ENCODE results near the gene TENM4. TPM values are rescaled to one million over a fixed set of nuclear protein-coding genes. Genes with fewer than 3 reads are reported as not detected.

The TENM4 gene
- total and polyA plus RNA-seq, 10 of the 15 experiments (the other 5 are each of a cell fraction or from before 2014, with no cell fraction given) = 0.03 to 0.12 (median 0.06) TPM; not detected in 7

GRCh38 chr11:78731027-78731426, 709.8 kb downstream of the TENM4 start:
- POLR2A ChIA-PET = no interaction called here

More at GRCh38 chr11:78731027-78731426, 709.8 kb downstream of the TENM4 start:
- CTCF ChIA-PET = interaction anchor here (1.0 kb wide), 1 partner anchor 16 kb away, joined by 5 read pairs; no protein-coding TSS in a partner anchor
- Histone ChIP-seq H3K27ac (ENCODE audit: control insufficient read depth, insufficient read depth) (no peak overlapping the region), H3K9ac (ENCODE audit: control insufficient read depth, insufficient read depth, low read length) (no peak overlapping the region), H3K4me3 (no peak overlapping the region), H3K36me3 (ENCODE audit: control insufficient read depth in 2 of 2, insufficient read depth in 2 of 2, low read length in 1 of 2) (no peaks in the 10 kb centered on the region), H3K27me3 (replicated peaks in 1 of 2; ENCODE audit: control insufficient read depth in 2 of 2, insufficient read depth in 2 of 2, low read length in 1 of 2) (no peaks in the 10 kb centered on the region; a peak in 2 of 4 replicates), H3K79me2 (ENCODE audit: control insufficient read depth, insufficient read depth, low read length) (no peaks in the 10 kb centered on the region), H4K20me1 (ENCODE audit: control insufficient read depth, insufficient read depth) (no peaks in the 10 kb centered on the region), H2AFZ (ENCODE audit: control insufficient read depth, low read depth, low read length) (no peak overlapping the region), H3K9me3 (replicated peaks; ENCODE audit: control insufficient read depth, insufficient read depth, low read length) (no peaks in the 10 kb centered on the region), H3K4me2 (ENCODE audit: control insufficient read depth, insufficient read depth) (no peak overlapping the region), H3K4me1 (ENCODE audit: control insufficient read depth, insufficient read depth, low read length) (no peaks in the 10 kb centered on the region)
- intact Hi-C loops (cut with micrococcal nuclease; ENCODE audit: unreplicated experiment) (no loop called here), in situ Hi-C loops (cut with MboI) (no loop called here)
- RAD21 ChIA-PET (ENCODE audit: unreplicated experiment) = no interaction called here
- WGBS (ENCODE audit: insufficient coverage, insufficient replicate concordance, low lambda C conversion rate, missing lambda C conversion rate) = 37% methylated on average over 5 of the region's 5 CpGs
- ATAC-seq (no peak), FAIRE-seq (no peak), DNase-seq (ENCODE audit: low read depth, low spot score) (no peak)
- SMC1A ChIA-PET (ENCODE audit: uncharacterized antibody, unreplicated experiment) = no interaction called here
- TF ChIP-seq NFYA (IDR thresholded peaks at IDR 0.05; ENCODE audit: borderline replicate concordance, low read depth, low read length) (no peak), GATAD2B (conservative IDR thresholded peaks at IDR 0.05; ENCODE audit: low read depth) (no peak), MLLT1 (IDR thresholded peaks at IDR 0.05) (no peak), USF2 (IDR thresholded peaks at IDR 0.05; ENCODE audit: borderline replicate concordance, low read depth, low read length) (no peak), HDGF (IDR thresholded peaks at IDR 0.05) (no peak), TBL1XR1 (IDR thresholded peaks at IDR 0.05; ENCODE audit: low read depth, low read length) (no peak), NFXL1 (IDR thresholded peaks at IDR 0.05; ENCODE audit: borderline replicate concordance) (no peak), EED (IDR thresholded peaks at IDR 0.05; ENCODE audit: low read depth) (no peak), ZNF274 (IDR thresholded peaks at IDR 0.05; ENCODE audit: insufficient read depth, insufficient read length) (no peak), NFIC (IDR thresholded peaks at IDR 0.05; ENCODE audit: low read depth, low read length) (no peak), CHD1 (IDR thresholded peaks at IDR 0.05; ENCODE audit: low read depth, low read length) (no peak), POLR2AphosphoS5 (IDR thresholded peaks at IDR 0.05; ENCODE audit: low read length) (no peak)
- TF ChIP-seq, protein P1, sequence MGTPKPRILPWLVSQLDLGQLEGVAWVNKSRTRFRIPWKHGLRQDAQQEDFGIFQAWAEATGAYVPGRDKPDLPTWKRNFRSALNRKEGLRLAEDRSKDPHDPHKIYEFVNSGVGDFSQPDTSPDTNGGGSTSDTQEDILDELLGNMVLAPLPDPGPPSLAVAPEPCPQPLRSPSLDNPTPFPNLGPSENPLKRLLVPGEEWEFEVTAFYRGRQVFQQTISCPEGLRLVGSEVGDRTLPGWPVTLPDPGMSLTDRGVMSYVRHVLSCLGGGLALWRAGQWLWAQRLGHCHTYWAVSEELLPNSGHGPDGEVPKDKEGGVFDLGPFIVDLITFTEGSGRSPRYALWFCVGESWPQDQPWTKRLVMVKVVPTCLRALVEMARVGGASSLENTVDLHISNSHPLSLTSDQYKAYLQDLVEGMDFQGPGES (IDR thresholded peaks at IDR 0.05) = no peak
- TF ChIP-seq, protein P2, sequence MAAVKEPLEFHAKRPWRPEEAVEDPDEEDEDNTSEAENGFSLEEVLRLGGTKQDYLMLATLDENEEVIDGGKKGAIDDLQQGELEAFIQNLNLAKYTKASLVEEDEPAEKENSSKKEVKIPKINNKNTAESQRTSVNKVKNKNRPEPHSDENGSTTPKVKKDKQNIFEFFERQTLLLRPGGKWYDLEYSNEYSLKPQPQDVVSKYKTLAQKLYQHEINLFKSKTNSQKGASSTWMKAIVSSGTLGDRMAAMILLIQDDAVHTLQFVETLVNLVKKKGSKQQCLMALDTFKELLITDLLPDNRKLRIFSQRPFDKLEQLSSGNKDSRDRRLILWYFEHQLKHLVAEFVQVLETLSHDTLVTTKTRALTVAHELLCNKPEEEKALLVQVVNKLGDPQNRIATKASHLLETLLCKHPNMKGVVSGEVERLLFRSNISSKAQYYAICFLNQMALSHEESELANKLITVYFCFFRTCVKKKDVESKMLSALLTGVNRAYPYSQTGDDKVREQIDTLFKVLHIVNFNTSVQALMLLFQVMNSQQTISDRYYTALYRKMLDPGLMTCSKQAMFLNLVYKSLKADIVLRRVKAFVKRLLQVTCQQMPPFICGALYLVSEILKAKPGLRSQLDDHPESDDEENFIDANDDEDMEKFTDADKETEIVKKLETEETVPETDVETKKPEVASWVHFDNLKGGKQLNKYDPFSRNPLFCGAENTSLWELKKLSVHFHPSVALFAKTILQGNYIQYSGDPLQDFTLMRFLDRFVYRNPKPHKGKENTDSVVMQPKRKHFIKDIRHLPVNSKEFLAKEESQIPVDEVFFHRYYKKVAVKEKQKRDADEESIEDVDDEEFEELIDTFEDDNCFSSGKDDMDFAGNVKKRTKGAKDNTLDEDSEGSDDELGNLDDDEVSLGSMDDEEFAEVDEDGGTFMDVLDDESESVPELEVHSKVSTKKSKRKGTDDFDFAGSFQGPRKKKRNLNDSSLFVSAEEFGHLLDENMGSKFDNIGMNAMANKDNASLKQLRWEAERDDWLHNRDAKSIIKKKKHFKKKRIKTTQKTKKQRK (IDR thresholded peaks at IDR 0.05; ENCODE audit: low read depth, low read length) = no peak
- TF ChIP-seq, protein P3, sequence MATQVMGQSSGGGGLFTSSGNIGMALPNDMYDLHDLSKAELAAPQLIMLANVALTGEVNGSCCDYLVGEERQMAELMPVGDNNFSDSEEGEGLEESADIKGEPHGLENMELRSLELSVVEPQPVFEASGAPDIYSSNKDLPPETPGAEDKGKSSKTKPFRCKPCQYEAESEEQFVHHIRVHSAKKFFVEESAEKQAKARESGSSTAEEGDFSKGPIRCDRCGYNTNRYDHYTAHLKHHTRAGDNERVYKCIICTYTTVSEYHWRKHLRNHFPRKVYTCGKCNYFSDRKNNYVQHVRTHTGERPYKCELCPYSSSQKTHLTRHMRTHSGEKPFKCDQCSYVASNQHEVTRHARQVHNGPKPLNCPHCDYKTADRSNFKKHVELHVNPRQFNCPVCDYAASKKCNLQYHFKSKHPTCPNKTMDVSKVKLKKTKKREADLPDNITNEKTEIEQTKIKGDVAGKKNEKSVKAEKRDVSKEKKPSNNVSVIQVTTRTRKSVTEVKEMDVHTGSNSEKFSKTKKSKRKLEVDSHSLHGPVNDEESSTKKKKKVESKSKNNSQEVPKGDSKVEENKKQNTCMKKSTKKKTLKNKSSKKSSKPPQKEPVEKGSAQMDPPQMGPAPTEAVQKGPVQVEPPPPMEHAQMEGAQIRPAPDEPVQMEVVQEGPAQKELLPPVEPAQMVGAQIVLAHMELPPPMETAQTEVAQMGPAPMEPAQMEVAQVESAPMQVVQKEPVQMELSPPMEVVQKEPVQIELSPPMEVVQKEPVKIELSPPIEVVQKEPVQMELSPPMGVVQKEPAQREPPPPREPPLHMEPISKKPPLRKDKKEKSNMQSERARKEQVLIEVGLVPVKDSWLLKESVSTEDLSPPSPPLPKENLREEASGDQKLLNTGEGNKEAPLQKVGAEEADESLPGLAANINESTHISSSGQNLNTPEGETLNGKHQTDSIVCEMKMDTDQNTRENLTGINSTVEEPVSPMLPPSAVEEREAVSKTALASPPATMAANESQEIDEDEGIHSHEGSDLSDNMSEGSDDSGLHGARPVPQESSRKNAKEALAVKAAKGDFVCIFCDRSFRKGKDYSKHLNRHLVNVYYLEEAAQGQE (IDR thresholded peaks at IDR 0.05; ENCODE audit: low read depth, low read length) = no peak
- BruUV-seq (replicated peaks) = no TSS peak
